ENCODE results near the gene CDH20.

Gene CDH20

GRCh38 chr18:61531182-61531581 lies 198.0 kb downstream of the CDH20 start:
- DNase-seq (ENCODE audit: low read depth in 2 of 2) = no peak

GRCh38 chr18:61531891-61532290 lies 198.7 kb downstream of the CDH20 start:
- no peak for DNase-seq (ENCODE audit: low read depth in 2 of 2)

- DNase-seq (ENCODE audit: low read depth in 2 of 2) = no peak
Observed at GRCh38 chr18:61535401-61535800, 202.2 kb downstream of the CDH20 start.

- no peak for DNase-seq (ENCODE audit: low read depth in 2 of 2)
Observed at GRCh38 chr18:61541673-61542072, 208.4 kb downstream of the CDH20 start.

- no peak for DNase-seq (ENCODE audit: low read depth in 2 of 2)
Observed at GRCh38 chr18:61542596-61542995, 209.4 kb downstream of the CDH20 start.

- no peak for DNase-seq (ENCODE audit: low read depth in 2 of 2)
Observed at GRCh38 chr18:61543518-61543917, 210.3 kb downstream of the CDH20 start.

GRCh38 chr18:61544178-61544577 lies 210.9 kb downstream of the CDH20 start:
- DNase-seq (ENCODE audit: low read depth in 2 of 2) = no peak

GRCh38 chr18:61545281-61546245 lies 212.3 kb downstream of the CDH20 start:
- no peak for DNase-seq (ENCODE audit: low read depth in 2 of 2)

- no peak for DNase-seq (ENCODE audit: low read depth in 2 of 2)
Observed at GRCh38 chr18:61546590-61546989, 213.4 kb downstream of the CDH20 start.

- no peak for DNase-seq (ENCODE audit: low read depth in 2 of 2)
Observed at GRCh38 chr18:61549416-61549815, 216.2 kb downstream of the CDH20 start.

GRCh38 chr18:61549889-61550288 lies 216.7 kb downstream of the CDH20 start:
- DNase-seq (ENCODE audit: low read depth in 2 of 2) = no peak

- DNase-seq (ENCODE audit: low read depth in 2 of 2) = no peak
Observed at GRCh38 chr18:61551586-61551985, 218.4 kb downstream of the CDH20 start.

- no peak for DNase-seq (ENCODE audit: low read depth in 2 of 2)
Observed at GRCh38 chr18:61553045-61553659, 219.9 kb downstream of the CDH20 start.

- DNase-seq (ENCODE audit: low read depth in 2 of 2) = peak in 1 of 2 donors; percentile 1
Observed at GRCh38 chr18:61554117-61554776, 221.0 kb downstream of the CDH20 start.

GRCh38 chr18:61554946-61555361 lies 221.7 kb downstream of the CDH20 start:
- DNase-seq (ENCODE audit: low read depth in 2 of 2) = no peak

GRCh38 chr18:61556316-61556715 lies 223.1 kb downstream of the CDH20 start:
- DNase-seq (ENCODE audit: low read depth in 2 of 2) = no peak

GRCh38 chr18:61556862-61557261 lies 223.6 kb downstream of the CDH20 start:
- DNase-seq (ENCODE audit: low read depth in 2 of 2) = no peak

- DNase-seq (ENCODE audit: low read depth in 2 of 2) = no peak
Observed at GRCh38 chr18:61569176-61569892, 236.1 kb downstream of the CDH20 start.

GRCh38 chr18:61570070-61570469 lies 236.8 kb downstream of the CDH20 start:
- DNase-seq (ENCODE audit: low read depth in 2 of 2) = no peak

- DNase-seq (ENCODE audit: low read depth in 2 of 2) = no peak
Observed at GRCh38 chr18:61572084-61572655, 238.9 kb downstream of the CDH20 start.

GRCh38 chr18:61572871-61573270 lies 239.6 kb downstream of the CDH20 start:
- no peak for DNase-seq (ENCODE audit: low read depth in 2 of 2)

Measured in stimulated activated CD8-positive, alpha-beta memory T cell treated with anti-CD3 and anti-CD28 coated beads, Interleukin-2, amount 100 ng/mL, for 48 hours (primary cell).